HG03060 (cell line): ENCODE measurements around the gene APH1B.

Experiments used
- ATAC-seq: cut with Tn5 transposase; IDR thresholded peaks from one replicate; pipeline ENCODE4 v1.9.1; 2021; ENCODE audit warnings: low read depth, moderate number of reproducible peaks; ENCODE audit not compliant: unreplicated experiment

Gene APH1B

DNA sequence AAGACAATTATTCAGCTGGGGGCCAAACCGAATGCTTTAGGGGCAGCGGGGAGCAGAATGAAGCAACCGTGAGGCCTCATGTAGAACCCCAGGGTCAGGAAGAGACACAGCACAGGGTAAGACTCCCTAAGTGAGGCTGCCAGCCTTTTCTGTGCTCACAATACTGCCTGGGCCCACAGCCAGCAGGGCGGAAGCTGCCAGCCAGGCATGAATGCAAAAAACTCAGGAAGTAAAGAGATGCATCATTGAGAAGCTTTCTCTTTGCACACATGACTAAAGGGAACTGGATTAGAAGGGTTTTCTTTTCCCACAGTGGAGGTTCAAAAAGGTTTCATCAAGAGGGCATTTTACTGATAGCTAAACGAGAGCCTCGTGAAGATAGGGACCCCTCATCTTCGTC lies 71.0 kb downstream of the APH1B start:
- no peak for ATAC-seq

GRCh38 chr15:63349156-63349555 lies 71.8 kb downstream of the APH1B start:
- no peak for ATAC-seq

GRCh38 chr15:63349621-63350020 lies 72.2 kb downstream of the APH1B start:
- no peak for ATAC-seq

DNA sequence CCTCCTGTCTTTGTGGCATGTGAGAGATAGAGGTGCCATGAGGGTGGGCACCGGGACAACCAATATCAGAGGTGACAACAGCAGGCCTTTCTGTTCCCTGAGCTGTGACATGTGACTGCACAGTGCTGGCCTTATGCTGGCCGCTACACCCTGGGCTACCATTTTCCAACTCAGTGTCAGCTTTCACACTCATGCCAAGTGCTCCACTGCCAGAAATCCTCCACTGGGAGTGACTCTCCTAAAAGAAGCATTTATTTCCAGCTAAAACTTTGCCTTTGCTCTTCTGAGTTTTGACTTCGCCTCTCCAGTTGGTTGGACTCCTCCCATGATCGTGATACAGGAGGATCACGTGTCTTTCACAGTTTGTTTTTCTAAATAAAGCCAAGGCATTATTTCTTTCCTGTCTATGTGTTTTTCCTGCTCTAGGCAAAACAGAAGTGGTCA lies 72.8 kb downstream of the APH1B start:
- no peak for ATAC-seq

DNA sequence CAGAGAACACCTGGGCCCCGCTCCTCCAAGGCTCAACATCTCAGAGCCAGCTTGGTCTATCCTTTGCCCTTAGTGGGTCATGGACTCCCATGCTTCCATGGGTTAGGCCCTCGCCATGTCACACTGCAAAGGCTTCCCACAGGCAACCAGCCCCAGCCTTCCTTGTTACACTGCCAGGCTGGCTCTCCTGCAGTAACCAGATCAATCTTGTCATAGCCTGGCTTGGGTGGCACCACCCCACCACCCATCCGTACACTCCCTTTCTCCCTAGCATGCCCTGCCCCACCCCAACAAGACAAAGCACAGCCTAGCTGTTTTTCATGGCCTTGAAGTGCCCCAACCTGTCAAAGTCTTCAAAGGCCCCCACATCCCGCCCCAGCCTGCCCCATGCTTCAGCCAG lies 73.8 kb downstream of the APH1B start:
- ATAC-seq: no peak

DNA sequence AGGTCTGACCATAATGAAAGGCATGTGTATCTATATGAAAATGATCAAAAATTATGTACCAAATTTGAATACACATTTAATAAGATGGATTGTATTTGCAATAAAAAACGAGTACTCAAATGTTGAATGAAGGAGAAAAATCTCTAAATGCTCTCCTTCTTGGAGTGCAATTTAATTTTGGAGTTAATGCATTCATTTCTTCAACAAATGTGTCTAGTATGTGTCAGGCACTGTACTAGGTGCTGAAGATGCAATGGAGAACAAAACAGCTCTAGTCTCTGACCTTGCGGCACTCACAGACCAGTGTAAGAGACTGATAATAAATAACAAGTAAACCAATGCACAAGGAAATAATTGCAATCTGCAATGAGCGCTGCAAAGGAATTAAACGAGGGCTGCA lies 75.4 kb downstream of the APH1B start:
- ATAC-seq: no peak

DNA sequence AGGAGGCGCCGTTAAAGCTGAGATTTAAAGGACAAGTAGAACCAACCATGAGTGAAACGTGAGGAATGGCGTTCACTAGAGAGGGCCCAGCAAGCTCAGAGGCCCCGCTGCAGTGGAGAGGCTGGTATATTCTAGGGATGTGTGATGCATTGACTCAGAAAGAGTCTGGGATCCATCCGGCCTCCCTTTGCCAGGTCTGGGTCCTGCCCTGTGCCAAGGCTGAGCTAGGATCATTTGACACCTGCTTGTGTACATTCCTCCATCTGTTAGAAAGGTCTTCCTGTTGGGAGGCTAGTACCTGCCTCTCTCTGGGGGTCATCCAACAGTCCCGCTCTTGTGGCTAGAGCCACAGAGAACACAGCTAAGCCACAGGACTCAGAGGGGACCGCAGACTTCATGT lies 75.9 kb downstream of the APH1B start:
- ATAC-seq: no peak

DNA sequence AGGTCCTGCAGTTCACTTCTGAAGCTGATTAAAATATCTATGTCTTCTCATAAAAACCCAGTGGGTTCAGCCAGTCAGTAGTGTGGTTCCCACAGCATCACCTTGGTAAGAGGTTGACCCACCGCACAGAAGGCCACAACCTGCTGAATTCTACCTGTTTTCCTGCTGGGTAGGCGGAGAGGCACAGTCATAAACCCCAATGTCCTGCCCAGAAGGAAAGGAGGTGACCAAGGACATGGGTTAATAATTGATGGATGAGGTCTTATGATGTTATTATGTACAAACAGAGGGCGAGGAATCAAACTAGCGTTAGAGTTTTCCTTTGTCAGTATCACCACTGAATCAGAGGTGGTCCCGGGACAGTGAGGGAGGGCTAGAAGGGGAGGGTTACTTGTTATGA lies 76.5 kb downstream of the APH1B start:
- no peak for ATAC-seq

DNA sequence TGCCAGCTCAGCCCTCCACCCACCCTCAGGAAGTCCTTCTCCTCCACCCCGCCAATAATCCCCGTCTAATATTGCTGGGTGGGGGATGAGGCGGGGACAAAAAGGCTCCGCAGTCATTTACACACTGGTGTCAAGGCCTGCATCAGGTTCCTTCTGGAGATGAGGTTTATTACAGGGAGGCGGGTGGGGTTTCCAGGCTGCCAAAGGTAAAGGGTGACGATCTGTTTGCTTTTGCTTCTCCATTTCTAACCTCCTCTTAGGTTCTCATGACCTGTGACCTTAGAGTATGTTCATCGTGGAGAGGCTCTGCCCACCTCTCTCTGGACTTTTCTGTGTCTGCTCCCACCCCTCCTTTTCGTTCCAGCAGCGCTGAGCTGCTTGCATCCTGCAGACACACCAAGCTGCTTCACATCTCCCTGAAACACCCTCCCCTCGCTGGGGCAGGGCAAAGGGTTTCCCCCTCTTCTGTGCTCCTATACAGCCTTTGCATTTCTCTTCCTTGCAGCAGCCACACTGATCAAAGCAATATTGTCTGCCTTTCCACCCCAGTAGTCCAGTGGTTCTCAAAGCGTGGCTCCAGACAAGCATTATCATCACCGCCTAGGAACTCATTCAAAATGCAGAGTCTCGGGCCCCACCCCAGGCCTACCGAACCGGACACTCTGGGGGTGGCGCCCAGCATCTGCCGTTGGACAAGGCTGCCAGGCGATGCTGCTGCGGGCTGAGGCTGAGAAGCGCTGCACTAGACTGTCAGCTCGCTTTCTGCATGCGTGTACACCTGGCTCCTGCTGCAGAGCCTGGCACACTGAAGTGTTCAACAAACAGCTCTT lies 77.6 kb downstream of the APH1B start:
- ATAC-seq: no peak

GRCh38 chr15:63357061-63357460 lies 79.7 kb downstream of the APH1B start:
- no peak for ATAC-seq

- no peak for ATAC-seq
These were observed 80.3 kb downstream of the APH1B start for GRCh38 chr15:63357731-63358130.

DNA sequence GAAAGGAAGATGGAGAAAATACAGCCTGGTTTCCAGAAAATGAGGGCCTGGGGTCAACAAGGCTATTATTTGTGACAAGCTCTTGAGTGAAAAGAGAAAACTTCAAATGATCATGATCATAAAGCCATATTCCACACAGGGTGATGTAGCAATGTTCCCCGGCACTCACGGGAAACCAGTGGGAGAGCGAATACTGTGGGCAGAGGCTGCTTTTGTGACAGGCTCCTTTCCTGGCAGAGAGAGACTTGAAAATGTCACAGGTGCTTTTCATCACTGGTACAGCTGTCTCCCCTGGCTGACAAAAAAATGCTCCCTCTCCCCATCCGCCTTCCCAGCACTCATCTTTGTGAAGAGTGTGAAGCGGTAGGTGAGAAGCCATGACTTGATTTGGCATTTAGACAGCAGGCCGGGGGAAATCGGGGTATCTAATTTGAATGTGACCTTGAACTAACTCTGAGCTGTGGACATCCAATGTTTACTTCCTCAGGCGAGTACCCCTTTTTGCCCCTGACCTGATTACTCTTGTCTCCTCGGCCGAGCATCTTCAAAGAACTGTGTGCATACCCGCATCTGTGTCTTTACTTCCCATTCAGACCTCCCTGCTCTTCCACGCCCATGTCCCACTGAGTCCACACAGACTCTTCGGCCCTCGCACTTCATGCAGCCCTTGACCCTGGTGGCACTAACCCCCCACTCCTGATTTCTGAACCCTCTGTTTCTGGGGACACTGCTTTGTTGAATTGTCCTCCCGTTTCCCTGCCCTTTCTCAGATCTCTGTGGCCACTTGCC lies 81.0 kb downstream of the APH1B start:
- ATAC-seq: no peak
